SK-N-SH (cell line): Measurements from ENCODE around the gene PDS5A.
"Not testable (repeated sequence)": the region's sequence is repeated elsewhere in the genome, so short reads cannot be mapped to it uniquely, and the experiment has no call there.

ENCODE experiments used
- CTCF ChIP-seq: fragments of 200-600 bp; sonication (generic); IDR thresholded peaks from 2 replicates; pipeline ENCODE4 v1.6.1; 2017; ENCODE audit warnings: antibody characterized with exemption, mild to moderate bottlenecking, moderate library complexity
- EP300 ChIP-seq, 2 experiments: IDR thresholded peaks; 2 replicates each; pipeline versions ENCODE4 v1.4.0 to v1.6.1; 2012; ENCODE audit warnings: borderline replicate concordance in 1 of 2, low read depth in 1 of 2, low read length in 1 of 2
- EZH2phosphoT487 ChIP-seq: fragments of 200-600 bp; sonication (generic); IDR thresholded peaks from 2 replicates; pipeline ENCODE4 v1.6.1; 2017; ENCODE audit warnings: low read depth, mixed run types, mild to moderate bottlenecking, antibody characterized with exemption, moderate library complexity, borderline replicate concordance
- GABPA ChIP-seq: IDR thresholded peaks from 2 replicates; pipeline ENCODE4 v1.4.0; 2012; ENCODE audit warnings: low read depth, mild to moderate bottlenecking
- IRF3 ChIP-seq: fragments of 150-350 bp; IDR thresholded peaks from 2 replicates; pipeline ENCODE4 v1.6.1; 2016; ENCODE audit warnings: mild to moderate bottlenecking, low read depth, low read length
- MAX ChIP-seq: IDR thresholded peaks from 2 replicates; pipeline ENCODE4 v1.4.0; 2012; ENCODE audit warnings: low read depth
- PBX3 ChIP-seq: IDR thresholded peaks from 2 replicates; pipeline ENCODE4; 2012
- POLR2AphosphoS5 ChIP-seq: IDR thresholded peaks from 2 replicates; pipeline ENCODE4 v1.6.1; 2012; ENCODE audit warnings: low read depth, low read length
- REST ChIP-seq: IDR thresholded peaks from 2 replicates; pipeline ENCODE4 v1.6.1; 2012; ENCODE audit warnings: mild to moderate bottlenecking, low read depth, low read length, moderate library complexity
- TAF1 ChIP-seq: IDR thresholded peaks from 2 replicates; pipeline ENCODE4 v1.6.1; 2012; ENCODE audit warnings: low read depth, mild to moderate bottlenecking, low read length, moderate library complexity, borderline replicate concordance
- USF1 ChIP-seq: IDR thresholded peaks from 2 replicates; pipeline ENCODE4 v1.4.0; 2012; ENCODE audit warnings: low read depth, borderline replicate concordance
- USF2 ChIP-seq: fragments of 150-350 bp; IDR thresholded peaks from 2 replicates; pipeline ENCODE4 v1.6.1; 2017; ENCODE audit warnings: antibody characterized with exemption, low read length, low read depth, borderline replicate concordance
- YY1 ChIP-seq: IDR thresholded peaks from 2 replicates; pipeline ENCODE4 v1.4.0; 2012; ENCODE audit warnings: low read depth, mild to moderate bottlenecking

- TF ChIP-seq GABPA; CTCF; PBX3; IRF3; EZH2phosphoT487; TAF1; USF1; EP300 (IDR thresholded peaks at IDR 0.05; ENCODE audit: borderline replicate concordance in 1 of 2, low read depth in 1 of 2, low read length in 1 of 2); REST; MAX; POLR2AphosphoS5; USF2; YY1: not testable (repeated sequence)
Measured at GRCh38 chr4:40021116-40021515, 43.4 kb upstream of the PDS5A start.
